HS-5 (cell line): Measurements from ENCODE around the gene TPM4.

ENCODE experiments used
- DNase-seq: peaks from one replicate; pipeline ENCODE4 v3.0.0-alpha.2; 2012; ENCODE audit warnings: low read depth

Gene TPM4

GRCh38 chr19:16041991-16042386 lies 34.3 kb upstream of the TPM4 start:
- DNase-seq: no peak

- DNase-seq: no peak
Observed at GRCh38 chr19:16042533-16043085, 33.7 kb upstream of the TPM4 start.

GRCh38 chr19:16043156-16043757 lies 33.0 kb upstream of the TPM4 start:
- no peak for DNase-seq

- no peak for DNase-seq
Observed at GRCh38 chr19:16044746-16045145, 31.5 kb upstream of the TPM4 start.

GRCh38 chr19:16045171-16045570 lies 31.1 kb upstream of the TPM4 start:
- no peak for DNase-seq

- no peak for DNase-seq
Observed at GRCh38 chr19:16045893-16046292, 30.4 kb upstream of the TPM4 start.

- no peak for DNase-seq
Observed at GRCh38 chr19:16048583-16048982, 27.7 kb upstream of the TPM4 start.

GRCh38 chr19:16051254-16052025 lies 24.9 kb upstream of the TPM4 start:
- DNase-seq: no peak

- DNase-seq: no peak
Observed at GRCh38 chr19:16052353-16052752, 23.9 kb upstream of the TPM4 start.

GRCh38 chr19:16057062-16057461 lies 19.2 kb upstream of the TPM4 start:
- DNase-seq: no peak

- DNase-seq: no peak
Observed at GRCh38 chr19:16060294-16060693, 16.0 kb upstream of the TPM4 start.

- no peak for DNase-seq
Observed at GRCh38 chr19:16061943-16062342, 14.4 kb upstream of the TPM4 start.

GRCh38 chr19:16062789-16063188 lies 13.5 kb upstream of the TPM4 start:
- DNase-seq: no peak

GRCh38 chr19:16064209-16064889 lies 11.9 kb upstream of the TPM4 start:
- no peak for DNase-seq

GRCh38 chr19:16066611-16067104 lies 9.6 kb upstream of the TPM4 start:
- DNase-seq: no peak

- no peak for DNase-seq
Observed at GRCh38 chr19:16067205-16067938, 8.9 kb upstream of the TPM4 start.

- no peak for DNase-seq
Observed at GRCh38 chr19:16068696-16069259, 7.5 kb upstream of the TPM4 start.

- no peak for DNase-seq
Observed at GRCh38 chr19:16069813-16070365, 6.4 kb upstream of the TPM4 start.

- DNase-seq: no peak
Observed at GRCh38 chr19:16070366-16070990, 5.8 kb upstream of the TPM4 start.

- DNase-seq: no peak
Observed at GRCh38 chr19:16071072-16071691, 5.1 kb upstream of the TPM4 start.

GRCh38 chr19:16073481-16073880 lies 2.8 kb upstream of the TPM4 start:
- no peak for DNase-seq
